Suppressor macrophage (primary cell): ENCODE measurements around the gene LHFPL6.

ENCODE experiments used
- DNase-seq, 4 experiments: peaks; one replicate each; pipeline ENCODE4 v3.0.0-alpha.2; 2020 to 2022

The LHFPL6 gene

GRCh38 chr13:39552246-39552645 lies 50.7 kb downstream of the LHFPL6 start:
- no peak for DNase-seq

GRCh38 chr13:39550931-39551330 lies 52.1 kb downstream of the LHFPL6 start:
- no peak for DNase-seq

GRCh38 chr13:39547108-39547507 lies 55.9 kb downstream of the LHFPL6 start:
- no peak for DNase-seq

GRCh38 chr13:39542361-39542760 lies 60.6 kb downstream of the LHFPL6 start:
- no peak for DNase-seq

- DNase-seq: no peak
These were observed 61.9 kb downstream of the LHFPL6 start for GRCh38 chr13:39540929-39541605.

- DNase-seq: no peak
These were observed 63.9 kb downstream of the LHFPL6 start for GRCh38 chr13:39538816-39539790.

- DNase-seq: no peak
These were observed 66.1 kb downstream of the LHFPL6 start for GRCh38 chr13:39536906-39537305.

- no peak for DNase-seq
These were observed 66.7 kb downstream of the LHFPL6 start for GRCh38 chr13:39536274-39536673.

- DNase-seq: no peak
These were observed 69.3 kb downstream of the LHFPL6 start for GRCh38 chr13:39533651-39534150.

- DNase-seq: no peak
These were observed 71.3 kb downstream of the LHFPL6 start for GRCh38 chr13:39531646-39532045.

- no peak for DNase-seq
These were observed 72.1 kb downstream of the LHFPL6 start for GRCh38 chr13:39530916-39531315.

- no peak for DNase-seq
These were observed 74.4 kb downstream of the LHFPL6 start for GRCh38 chr13:39528661-39528980.

- no peak for DNase-seq
These were observed 74.9 kb downstream of the LHFPL6 start for GRCh38 chr13:39527961-39528660.

GRCh38 chr13:39527301-39527700 lies 75.7 kb downstream of the LHFPL6 start:
- no peak for DNase-seq

GRCh38 chr13:39526499-39526898 lies 76.5 kb downstream of the LHFPL6 start:
- DNase-seq: no peak

GRCh38 chr13:39525506-39525905 lies 77.5 kb downstream of the LHFPL6 start:
- DNase-seq: no peak

- no peak for DNase-seq
These were observed 78.2 kb downstream of the LHFPL6 start for GRCh38 chr13:39524795-39525194.

GRCh38 chr13:39522329-39522728 lies 80.7 kb downstream of the LHFPL6 start:
- no peak for DNase-seq

- no peak for DNase-seq
These were observed 81.3 kb downstream of the LHFPL6 start for GRCh38 chr13:39521701-39522100.

GRCh38 chr13:39516096-39516495 lies 86.9 kb downstream of the LHFPL6 start:
- DNase-seq: no peak

GRCh38 chr13:39515224-39515714 lies 87.7 kb downstream of the LHFPL6 start:
- no peak for DNase-seq

GRCh38 chr13:39512687-39513086 lies 90.3 kb downstream of the LHFPL6 start:
- no peak for DNase-seq

- no peak for DNase-seq
These were observed 92.7 kb downstream of the LHFPL6 start for GRCh38 chr13:39510316-39510695.
